Measurements from ENCODE around the gene PMM2.
"Not testable (repeated sequence)": the region's sequence is repeated elsewhere in the genome, so short reads cannot be mapped to it uniquely, and the experiment has no call there.

The PMM2 gene

GRCh38 chr16:8868416-8869211, 71.0 kb downstream of the PMM2 start, which contains the start of gene CARHSP1:
Gene CARHSP1 (minus strand): TSS chr16:8869006. CDS start chr16:8859328, 9,678 bp downstream.
- FAIRE-seq = no peak
- TF ChIP-seq CTCF (IDR thresholded peaks at IDR 0.05; ENCODE audit: insufficient read depth, missing control alignments) = no peak
- peak; percentile 94 for DNase-seq (ENCODE audit: insufficient read length, low spot score)

DNA sequence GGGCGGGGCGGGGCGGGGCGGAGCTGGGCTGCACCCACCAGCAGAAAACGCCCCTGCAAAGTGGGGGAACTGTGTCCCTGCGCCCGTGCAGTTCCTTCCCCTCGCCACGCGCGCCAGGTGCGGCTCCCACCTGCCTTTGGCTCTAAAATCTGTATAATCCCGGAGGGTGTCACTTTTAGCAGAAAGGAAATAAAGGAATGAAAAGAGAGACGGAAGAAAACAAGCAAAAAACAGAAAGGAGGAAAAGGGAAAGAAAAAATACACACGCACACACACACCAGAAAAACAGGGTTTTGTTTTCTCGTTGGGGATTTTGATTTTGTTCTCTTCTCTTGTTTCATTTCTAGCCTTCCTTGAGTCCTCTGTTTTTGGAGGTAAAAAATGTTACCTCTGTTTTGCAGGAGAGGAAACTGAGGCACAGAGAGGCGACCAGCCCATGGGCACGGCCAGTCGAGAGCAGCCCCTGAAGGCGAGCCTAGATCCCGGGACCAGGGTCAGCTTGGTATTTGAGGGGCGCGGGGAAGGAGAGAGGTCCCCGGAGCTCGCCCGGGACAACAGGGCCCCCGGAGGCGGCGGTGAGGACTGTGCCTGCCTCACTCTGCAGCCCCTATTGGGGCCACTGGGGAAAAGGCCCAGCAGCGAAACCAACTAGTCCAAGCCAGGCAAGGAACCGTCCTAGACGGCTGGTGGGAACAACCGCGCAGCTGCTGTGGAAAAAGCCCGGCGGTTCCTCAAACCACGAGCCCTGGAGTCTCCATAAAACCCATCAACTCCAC, 71.8 kb downstream of the PMM2 start:
- TF ChIP-seq CTCF (IDR thresholded peaks at IDR 0.05; ENCODE audit: insufficient read depth, missing control alignments) = no peak
- no peak for FAIRE-seq
- DNase-seq (ENCODE audit: insufficient read length, low spot score) = no peak

DNA sequence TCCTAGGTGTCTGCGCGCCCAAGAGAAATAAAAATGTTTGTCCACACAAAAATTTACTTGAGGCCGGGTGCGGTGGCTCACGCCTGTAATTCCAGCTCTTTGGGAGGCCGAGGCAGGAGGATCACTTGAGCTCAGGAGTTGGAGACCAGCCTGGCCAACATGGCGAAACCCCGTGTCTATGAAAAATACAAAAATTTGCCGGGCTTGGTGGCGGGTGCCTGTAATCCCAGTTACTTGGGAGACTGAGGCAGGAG, 72.3 kb downstream of the PMM2 start:
- DNase-seq (ENCODE audit: insufficient read length, low spot score); FAIRE-seq: not testable (repeated sequence)

DNA sequence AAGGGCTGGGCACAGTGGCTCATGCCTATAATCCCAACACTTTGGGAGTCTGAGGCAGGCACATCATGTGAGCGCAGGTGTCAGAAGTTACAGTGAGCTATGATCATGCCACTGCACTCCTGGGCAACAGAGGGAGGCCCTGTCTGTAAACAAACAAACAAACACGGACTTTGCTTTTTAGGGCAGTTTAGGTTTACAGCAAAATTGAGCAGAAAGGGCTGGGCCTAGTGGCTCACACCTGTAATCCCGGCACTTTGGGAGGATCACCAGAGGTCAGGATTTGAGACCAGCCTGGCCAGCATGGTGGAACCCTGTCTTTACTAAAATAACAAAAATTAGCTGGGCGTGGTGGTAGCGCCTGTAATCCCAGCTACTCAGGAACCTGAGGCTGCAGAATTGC, 74.4 kb downstream of the PMM2 start:
- FAIRE-seq = no peak
- no peak for TF ChIP-seq CTCF (IDR thresholded peaks at IDR 0.05; ENCODE audit: insufficient read depth, missing control alignments)

DNA sequence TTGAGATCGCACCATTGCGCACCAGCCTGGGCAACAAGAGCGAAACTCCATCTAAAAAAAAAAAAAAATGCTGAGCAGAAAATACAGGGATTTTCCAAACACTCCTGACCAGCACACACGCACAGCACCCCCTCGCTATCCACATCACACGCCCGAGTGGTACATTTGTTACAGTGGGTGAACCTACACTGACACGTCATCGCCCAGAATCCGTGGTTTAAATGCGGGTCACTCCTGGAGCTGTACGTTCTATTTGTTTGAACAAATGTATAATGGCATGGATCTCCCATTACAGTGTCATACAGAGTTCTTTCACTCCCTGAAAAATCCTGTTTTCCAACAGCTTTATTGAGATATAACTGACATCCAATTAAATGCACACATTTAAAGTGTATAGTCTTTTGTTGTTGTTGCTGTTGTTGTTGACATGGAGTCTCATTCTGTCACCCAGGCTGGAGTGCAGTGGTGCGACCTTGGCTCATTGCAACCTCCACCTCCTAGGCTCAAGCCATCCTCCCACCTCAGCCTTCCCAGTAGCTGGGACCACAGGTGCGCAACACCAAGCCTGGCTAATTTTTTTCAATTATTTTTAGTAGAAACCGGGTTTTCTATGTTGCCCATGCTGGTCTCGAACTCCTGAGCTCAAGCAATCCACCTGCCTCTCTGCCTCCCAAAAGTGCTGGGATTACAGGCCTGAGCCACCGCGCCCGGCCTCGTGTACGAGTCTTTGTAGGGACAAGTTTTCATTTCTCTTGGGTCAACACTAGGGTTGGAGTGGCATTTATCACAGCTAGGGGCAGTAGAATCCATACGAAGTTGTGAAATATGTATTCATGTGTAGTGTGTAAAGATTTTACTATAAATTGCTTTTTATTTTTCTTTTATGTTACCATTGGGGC, 75.6 kb downstream of the PMM2 start:
- TF ChIP-seq CTCF (IDR thresholded peaks at IDR 0.05; ENCODE audit: insufficient read depth, missing control alignments) = no peak
- FAIRE-seq = no peak
- DNase-seq (ENCODE audit: insufficient read length, low spot score) = no peak

More for the DNA sequence above, 74.4 kb downstream of the PMM2 start:
- no peak for DNase-seq (ENCODE audit: insufficient read length, low spot score)

DNA sequence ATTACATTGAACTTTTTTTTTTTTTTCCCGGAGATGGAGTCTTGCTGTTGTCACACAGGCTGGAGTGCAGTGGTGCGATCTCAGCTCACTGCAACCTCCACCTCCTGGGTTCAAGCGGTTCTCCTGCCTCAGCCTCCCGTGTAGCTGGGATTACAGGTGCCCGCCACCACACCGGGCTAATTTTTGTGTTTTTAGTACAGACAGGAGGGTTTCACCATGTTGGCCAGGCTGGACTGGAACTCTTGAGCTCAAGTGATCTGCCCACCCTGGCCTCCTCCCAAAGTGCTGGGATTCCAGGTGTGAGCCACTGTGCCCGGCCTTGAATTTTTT, 76.2 kb downstream of the PMM2 start:
- FAIRE-seq; DNase-seq (ENCODE audit: insufficient read length, low spot score): not testable (repeated sequence)

GRCh38 chr16:8874388-8874787, 76.7 kb downstream of the PMM2 start:
- no peak for DNase-seq (ENCODE audit: insufficient read length, low spot score)
- no peak for FAIRE-seq
- no peak for TF ChIP-seq CTCF (IDR thresholded peaks at IDR 0.05; ENCODE audit: insufficient read depth, missing control alignments)

GRCh38 chr16:8875317-8875716, 77.7 kb downstream of the PMM2 start:
- not testable (repeated sequence) for FAIRE-seq

More at GRCh38 chr16:8875317-8875716, 77.7 kb downstream of the PMM2 start:
- not testable (repeated sequence) for DNase-seq (ENCODE audit: insufficient read length, low spot score)

Data from D721Med (cell line).